Karpas-422 (cell line): ENCODE measurements around the gene LY6G6F. TPM values are rescaled to one million over a fixed set of nuclear protein-coding genes. Genes with fewer than 3 reads are reported as not detected.

ENCODE experiments used
- DNase-seq: peaks from one replicate; pipeline ENCODE4 v3.0.0-alpha.2; 2015
- H2AFZ ChIP-seq: fragments of 200-600 bp; sonication (generic); 2 replicates; pipeline ENCODE4 v1.6.1; 2014; ENCODE audit warnings: antibody characterized with exemption, low read length, mixed read lengths
- H3K27ac ChIP-seq: fragments of 200-600 bp; sonication (generic); 2 replicates; pipeline ENCODE4 v1.5.1; 2014; ENCODE audit warnings: mild to moderate bottlenecking, low read length, moderate library complexity
- H3K27me3 ChIP-seq: fragments of 200-600 bp; sonication (generic); 2 replicates; pipeline ENCODE4 v1.6.1; 2014; ENCODE audit warnings: low read length, mixed read lengths
- H3K36me3 ChIP-seq: fragments of 200-600 bp; sonication (generic); 2 replicates; pipeline ENCODE4 v1.6.1; 2014; ENCODE audit warnings: low read length, mixed read lengths; ENCODE audit not compliant: insufficient read depth
- H3K4me1 ChIP-seq: fragments of 200-600 bp; sonication (generic); 2 replicates; pipeline ENCODE4 v1.6.1; 2014; ENCODE audit warnings: mild to moderate bottlenecking, low read length, mixed read lengths
- H3K4me2 ChIP-seq: fragments of 200-600 bp; sonication (generic); 2 replicates; pipeline ENCODE4 v1.6.1; 2014; ENCODE audit warnings: low read length, low read depth, mild to moderate bottlenecking; ENCODE audit not compliant: poor library complexity, severe bottlenecking
- H3K4me3 ChIP-seq: fragments of 200-600 bp; sonication (generic); 2 replicates; pipeline ENCODE4 v1.5.1; 2014; ENCODE audit warnings: mild to moderate bottlenecking, antibody characterized with exemption, low read length, mixed read lengths
- H3K79me2 ChIP-seq: fragments of 200-600 bp; sonication (generic); 2 replicates; pipeline ENCODE4 v1.6.1; 2014; ENCODE audit warnings: mild to moderate bottlenecking, low read length, mixed read lengths
- H3K9ac ChIP-seq: fragments of 200-600 bp; sonication (generic); 2 replicates; pipeline ENCODE4 v1.6.0; 2014; ENCODE audit warnings: low read length
- H3K9me2 ChIP-seq: fragments of 200-600 bp; sonication (generic), shearing (Covaris generic); replicated peaks from 2 replicates; pipeline ENCODE4 v1.6.0; 2014; ENCODE audit warnings: mild to moderate bottlenecking, low read length, moderate library complexity; ENCODE audit not compliant: insufficient read depth
- H3K9me3 ChIP-seq: fragments of 300-700, 200-600 bp; sonication (generic); 2 replicates; pipeline ENCODE4 v1.6.1; 2014; ENCODE audit warnings: low read length, mixed read lengths
- H4K20me1 ChIP-seq: fragments of 200-600 bp; sonication (generic); 2 replicates; pipeline ENCODE4 v1.6.1; 2014; ENCODE audit warnings: mild to moderate bottlenecking, antibody characterized with exemption, low read length, low read depth; ENCODE audit not compliant: insufficient read depth
- total RNA-seq: library from RNA; depleted of rRNA; stranded (reverse); fragments of >200 nt; shearing (Covaris generic); gene quantifications from 2 replicates; pipeline ENCODE4 v1.2.3, GENCODE V29; 2014; ENCODE audit warnings: low replicate concordance

LY6G6F gene
- total RNA-seq, 1 experiment from 2014 or later: not detected

- Histone ChIP-seq H3K79me2 (no peaks in the 10 kb centered on the region), H3K9me2 (no peaks in the 10 kb centered on the region), H3K36me3 (peaks cover 3% of the 10 kb centered on the region; the same call in 1 of the 2 replicates), H4K20me1 (no peaks in the 10 kb centered on the region), H3K9ac (no peak overlapping the region), H3K27ac (no peak overlapping the region), H3K4me3 (no peak overlapping the region), H3K4me2 (no peak overlapping the region), H2AFZ (no peak overlapping the region), H3K4me1 (peaks cover 14% of the 10 kb centered on the region), H3K9me3 (no peaks in the 10 kb centered on the region), H3K27me3 (no peaks in the 10 kb centered on the region)
- no peak for DNase-seq
Observed at GRCh38 chr6:31683591-31683990, 23.1 kb upstream of the LY6G6F start.

GRCh38 chr6:31686483-31686882, 20.2 kb upstream of the LY6G6F start:
- Histone ChIP-seq H3K79me2 (no peaks in the 10 kb centered on the region), H3K9ac (no peak overlapping the region), H2AFZ (no peak overlapping the region), H4K20me1 (no peaks in the 10 kb centered on the region), H3K9me3 (no peaks in the 10 kb centered on the region), H3K4me1 (peaks cover 15% of the 10 kb centered on the region), H3K9me2 (no peaks in the 10 kb centered on the region), H3K36me3 (peaks cover 11% of the 10 kb centered on the region; the same call in 1 of the 2 replicates), H3K4me3 (no peak overlapping the region), H3K4me2 (no peak overlapping the region), H3K27ac (no peak overlapping the region), H3K27me3 (no peaks in the 10 kb centered on the region)
- DNase-seq: no peak

GRCh38 chr6:31687321-31687720, 19.3 kb upstream of the LY6G6F start:
- H3K9me3 ChIP-seq: no peaks in the 10 kb centered on the region
- H2AFZ ChIP-seq: no peak overlapping the region
- DNase-seq: no peak
- H3K9ac ChIP-seq: no peak overlapping the region
- H3K27me3 ChIP-seq: no peaks in the 10 kb centered on the region
- peaks cover 13% of the 10 kb centered on the region for H3K4me1 ChIP-seq
- no peaks in the 10 kb centered on the region for H4K20me1 ChIP-seq
- no peak overlapping the region for H3K4me3 ChIP-seq
- H3K4me2 ChIP-seq: no peak overlapping the region
- no peak overlapping the region for H3K27ac ChIP-seq
- no peaks in the 10 kb centered on the region for H3K9me2 ChIP-seq
- H3K79me2 ChIP-seq: no peaks in the 10 kb centered on the region
- H3K36me3 ChIP-seq: peaks cover 11% of the 10 kb centered on the region; the same call in 1 of the 2 replicates

GRCh38 chr6:31687860-31688693, 18.6 kb upstream of the LY6G6F start:
- Histone ChIP-seq H3K9ac (no peak overlapping the region), H3K9me2 (no peaks in the 10 kb centered on the region), H4K20me1 (no peaks in the 10 kb centered on the region), H3K4me1 (peaks cover 13% of the 10 kb centered on the region), H3K36me3 (peaks cover 11% of the 10 kb centered on the region; the same call in 1 of the 2 replicates), H3K27me3 (no peaks in the 10 kb centered on the region), H3K27ac (no peak overlapping the region), H3K79me2 (no peaks in the 10 kb centered on the region), H2AFZ (no peak overlapping the region), H3K4me3 (no peak overlapping the region), H3K9me3 (no peaks in the 10 kb centered on the region), H3K4me2 (no peak overlapping the region)
- DNase-seq: no peak

- Histone ChIP-seq H2AFZ (no peak overlapping the region), H4K20me1 (no peaks in the 10 kb centered on the region), H3K4me2 (no peak overlapping the region), H3K27me3 (no peaks in the 10 kb centered on the region), H3K4me3 (no peak overlapping the region), H3K4me1 (peaks cover 13% of the 10 kb centered on the region), H3K27ac (peak overlapping the region; percentile 36), H3K36me3 (peaks cover 11% of the 10 kb centered on the region; the same call in 1 of the 2 replicates), H3K9ac (no peak overlapping the region), H3K9me2 (no peaks in the 10 kb centered on the region), H3K79me2 (no peaks in the 10 kb centered on the region), H3K9me3 (no peaks in the 10 kb centered on the region)
- no peak for DNase-seq
Observed at GRCh38 chr6:31689249-31690110, 17.2 kb upstream of the LY6G6F start.

GRCh38 chr6:31690231-31691077, 16.2 kb upstream of the LY6G6F start:
- Histone ChIP-seq H3K79me2 (no peaks in the 10 kb centered on the region), H2AFZ (no peak overlapping the region), H3K4me2 (no peak overlapping the region), H3K36me3 (peaks cover 11% of the 10 kb centered on the region; the same call in 1 of the 2 replicates), H3K9ac (no peak overlapping the region), H3K4me1 (peaks cover 13% of the 10 kb centered on the region), H3K9me3 (no peaks in the 10 kb centered on the region), H3K27ac (no peak overlapping the region), H3K9me2 (no peaks in the 10 kb centered on the region), H3K4me3 (no peak overlapping the region), H3K27me3 (no peaks in the 10 kb centered on the region), H4K20me1 (no peaks in the 10 kb centered on the region)
- DNase-seq: no peak

- no peaks in the 10 kb centered on the region for H3K27me3 ChIP-seq
- peaks cover 13% of the 10 kb centered on the region for H3K4me1 ChIP-seq
- no peaks in the 10 kb centered on the region for H4K20me1 ChIP-seq
- no peaks in the 10 kb centered on the region for H3K79me2 ChIP-seq
- peaks cover 11% of the 10 kb centered on the region; the same call in 1 of the 2 replicates for H3K36me3 ChIP-seq
- no peak overlapping the region for H3K27ac ChIP-seq
- no peak for DNase-seq
- H3K4me2 ChIP-seq: no peak overlapping the region
- H3K9ac ChIP-seq: no peak overlapping the region
- H3K4me3 ChIP-seq: no peak overlapping the region
- no peak overlapping the region for H2AFZ ChIP-seq
- H3K9me2 ChIP-seq: no peaks in the 10 kb centered on the region
- no peaks in the 10 kb centered on the region for H3K9me3 ChIP-seq
Observed at GRCh38 chr6:31691078-31691463, 15.6 kb upstream of the LY6G6F start.
